ENCODE data around the gene RTN4R.
A peak's percentile ranks its signal among the peaks of the same experiment; 100 is the strongest.
"Not testable (repeated sequence)": the region's sequence is repeated elsewhere in the genome, so short reads cannot be mapped to it uniquely, and the experiment has no call there.

RTN4R gene

DNA sequence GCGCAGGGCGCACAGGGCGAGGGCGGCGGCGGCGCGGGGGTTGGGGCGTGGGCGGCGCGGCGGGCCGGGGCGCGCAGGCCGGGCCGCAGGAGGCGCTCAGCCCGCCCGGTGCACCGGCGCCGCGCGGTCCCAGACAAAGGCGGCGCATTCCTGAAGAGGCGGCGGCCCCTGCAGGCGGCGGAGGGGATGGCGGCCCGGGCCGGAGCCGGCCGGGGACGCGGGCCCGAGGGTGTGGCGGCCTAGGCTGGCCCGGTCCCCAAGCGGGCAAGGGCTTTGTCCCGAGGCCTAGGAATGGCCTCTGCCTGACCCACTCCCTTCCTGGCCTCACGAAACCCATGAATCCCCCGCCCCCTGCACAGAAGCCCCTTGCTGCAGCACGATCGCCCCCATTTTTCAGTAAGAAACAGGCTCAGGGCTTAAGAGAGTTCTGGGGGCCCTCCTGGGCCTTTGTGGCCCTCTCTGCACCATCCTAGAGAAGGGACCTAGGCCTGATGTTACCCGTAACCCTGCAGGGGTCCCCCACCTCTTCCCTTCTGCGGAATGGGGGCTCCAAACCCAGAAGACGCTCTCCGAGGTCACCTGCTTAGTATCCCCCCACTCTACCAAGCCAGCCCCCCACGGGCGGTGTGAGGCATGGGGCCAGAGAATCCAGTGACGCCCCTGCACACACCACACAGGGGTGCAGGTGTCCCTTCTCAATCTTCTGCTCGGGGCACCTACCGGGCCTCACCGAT is at the start of gene RTN4R:
Gene RTN4R, minus strand, starts transcription at position 40 of the 734 bp plus-strand sequence. CDS start 226 bp downstream, outside the sequence.
- peak; percentile 29 to 34 for DNase-seq

GRCh38 chr22:20317402-20318042 is 49.4 kb upstream of the RTN4R start:
- DNase-seq: peak in 1 of 2 experiments; percentile 8

GRCh38 chr22:20316844-20317401 is 48.8 kb upstream of the RTN4R start:
- no peak for DNase-seq

DNA sequence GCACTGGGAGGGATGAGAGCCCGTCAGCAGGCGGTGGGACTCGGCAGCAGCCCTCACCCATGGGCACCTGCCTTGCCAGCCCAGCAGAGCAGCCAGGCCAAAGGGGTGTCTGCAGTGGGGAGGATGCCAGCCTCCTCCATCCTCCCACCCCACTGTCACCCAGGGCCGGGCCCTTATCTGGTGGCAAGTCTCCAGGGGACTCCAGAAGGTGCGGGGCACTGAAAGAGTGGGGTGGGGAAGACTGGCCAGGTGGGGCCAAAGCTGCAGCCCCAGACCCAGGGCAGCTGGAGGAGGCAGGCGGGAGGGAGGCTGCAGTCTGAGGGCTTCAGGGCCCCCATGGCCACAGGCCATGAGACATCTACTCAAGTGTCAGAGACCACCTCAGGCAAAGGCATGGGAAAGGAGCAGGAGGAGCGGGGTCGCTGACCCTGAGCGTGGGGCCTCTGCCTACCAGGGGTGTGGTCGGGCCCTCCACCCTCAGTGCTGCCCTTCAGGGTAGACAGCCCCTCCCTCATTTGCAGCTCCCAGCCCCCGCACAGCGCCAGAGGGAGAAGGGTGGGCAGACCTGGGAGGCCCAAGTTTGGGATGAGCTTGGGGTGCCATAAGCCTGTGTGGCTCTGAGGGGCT is 48.2 kb upstream of the RTN4R start:
- DNase-seq: no peak

DNA sequence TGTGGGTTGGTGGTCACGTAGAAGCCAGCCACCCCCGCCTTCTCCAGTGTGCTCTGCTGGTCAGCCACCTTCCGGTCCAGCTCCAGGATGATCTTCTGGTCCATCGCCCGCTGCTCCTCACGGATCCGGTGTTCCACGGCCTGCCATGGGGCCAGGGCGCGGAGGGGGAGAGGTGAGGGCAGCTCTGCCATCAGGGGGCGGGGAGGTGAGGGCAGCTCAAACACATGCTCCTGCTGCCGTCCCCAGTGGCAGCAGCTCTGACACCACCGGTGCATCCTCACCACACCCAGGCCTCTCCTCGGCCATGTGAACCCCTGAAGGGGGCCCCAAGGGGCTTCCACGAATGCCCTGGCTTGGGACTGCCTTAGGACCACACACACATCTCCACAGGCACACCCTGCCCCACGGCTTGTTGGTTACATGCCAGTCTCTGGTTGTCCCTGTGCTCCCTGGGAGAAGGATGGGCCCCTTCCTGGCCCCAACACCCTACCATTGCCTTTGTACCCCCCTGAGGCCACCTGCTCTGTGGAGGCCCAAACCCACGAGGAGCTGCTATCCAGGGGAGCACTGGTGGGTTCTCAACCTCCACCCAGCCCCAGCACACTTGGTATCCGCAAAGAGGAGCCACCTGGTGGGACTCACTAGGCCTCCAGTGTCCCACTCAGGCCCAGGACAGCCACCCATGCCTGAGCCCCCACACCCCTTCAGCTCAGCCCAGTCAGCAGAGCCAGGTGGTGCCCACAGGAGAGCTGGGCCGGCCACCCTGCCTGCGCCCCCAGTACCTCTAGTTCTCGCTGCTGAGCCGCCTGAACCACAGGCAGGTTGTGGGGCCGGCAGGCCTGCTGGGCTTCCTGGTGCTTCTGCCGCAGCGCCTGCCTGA is 47.5 kb upstream of the RTN4R start:
- no peak for DNase-seq

- DNase-seq: not testable (repeated sequence)
Observed at GRCh38 chr22:20314741-20315336, 46.7 kb upstream of the RTN4R start.

DNA sequence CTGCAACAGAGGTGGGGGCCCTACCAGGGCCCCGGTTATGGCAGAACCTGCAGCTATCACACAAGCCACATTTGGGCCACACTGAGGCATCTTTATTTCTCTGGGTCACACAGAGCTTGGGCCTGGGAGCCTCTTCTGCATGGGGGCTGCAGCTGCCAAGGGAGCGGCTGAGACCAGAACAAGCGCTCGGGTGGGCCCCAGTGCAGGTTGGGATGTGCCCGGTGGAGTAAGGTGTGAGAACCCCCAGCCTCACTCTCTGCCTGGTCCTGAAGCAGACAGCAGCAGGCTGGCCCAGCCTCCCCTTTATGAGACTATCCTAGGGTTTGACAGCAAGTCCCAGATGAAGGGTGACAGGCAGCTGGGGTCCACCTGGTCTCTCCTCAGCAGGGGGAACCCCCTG is 46.1 kb upstream of the RTN4R start:
- DNase-seq: not testable (repeated sequence)

GRCh38 chr22:20313306-20314077 is 45.4 kb upstream of the RTN4R start:
- DNase-seq: not testable (repeated sequence)

DNA sequence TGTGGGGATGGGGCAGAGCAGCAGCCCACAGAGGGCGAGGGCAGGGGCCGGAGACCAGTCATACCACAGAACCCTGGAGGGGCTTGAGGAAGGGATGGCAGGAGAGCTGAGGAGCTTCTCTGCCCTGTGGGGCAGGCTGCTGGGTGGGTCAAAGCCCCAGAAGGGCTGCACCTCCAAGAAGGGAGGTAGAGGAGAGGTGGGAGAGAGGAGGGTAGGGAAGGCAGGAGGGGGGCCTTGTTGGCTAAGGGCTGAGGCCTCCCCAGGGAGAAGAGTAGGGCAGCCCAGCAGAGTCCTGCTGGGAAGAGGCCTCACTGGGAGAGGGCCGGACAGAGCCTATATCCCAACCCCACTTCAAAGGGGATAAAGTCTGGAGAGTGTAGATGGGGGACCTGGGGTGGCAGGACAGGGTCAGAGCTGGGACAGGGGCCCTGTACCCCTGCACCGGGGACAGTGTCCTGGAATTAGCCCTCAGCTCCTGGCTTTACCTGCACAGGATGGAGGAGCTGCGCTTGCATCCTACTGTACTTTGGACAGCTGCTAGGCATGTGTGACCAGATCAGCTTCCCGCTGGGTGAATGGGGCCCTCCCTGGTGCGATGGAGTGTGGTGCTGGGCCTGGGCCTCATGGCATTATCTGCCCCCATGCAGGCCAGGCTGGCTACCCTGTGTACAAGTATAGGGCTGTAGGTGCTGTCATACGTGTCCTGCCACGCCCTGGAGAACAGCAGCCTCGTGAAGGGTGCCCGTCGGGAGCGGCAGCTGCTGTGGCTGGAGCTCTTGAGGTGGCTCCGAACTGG is 44.5 kb upstream of the RTN4R start:
- DNase-seq: no peak

GRCh38 chr22:20311249-20312062 is 43.3 kb upstream of the RTN4R start:
- DNase-seq: not testable (repeated sequence)

- DNase-seq: not testable (repeated sequence)
Observed at GRCh38 chr22:20310773-20311172, 42.7 kb upstream of the RTN4R start.

DNA sequence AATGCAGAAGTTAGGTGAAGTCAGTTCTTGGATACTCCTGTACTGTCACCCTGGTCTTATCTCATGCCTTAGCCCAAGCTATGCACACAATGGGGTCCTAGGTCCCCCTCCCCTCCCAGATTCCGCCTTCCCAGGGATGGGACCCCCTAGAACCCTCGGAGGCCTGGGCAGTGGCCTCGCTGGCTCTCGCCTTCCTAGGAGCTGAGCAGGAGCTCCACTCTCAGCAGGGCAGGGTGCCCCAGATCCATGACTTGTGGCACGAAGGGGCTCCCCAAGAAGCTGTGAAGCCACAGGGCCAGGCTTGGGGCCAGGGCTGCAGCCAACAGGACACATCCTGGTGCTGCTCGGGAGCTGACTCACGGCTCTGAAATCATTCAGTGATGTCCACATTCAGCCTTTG is 42.1 kb upstream of the RTN4R start:
- not testable (repeated sequence) for DNase-seq

DNA sequence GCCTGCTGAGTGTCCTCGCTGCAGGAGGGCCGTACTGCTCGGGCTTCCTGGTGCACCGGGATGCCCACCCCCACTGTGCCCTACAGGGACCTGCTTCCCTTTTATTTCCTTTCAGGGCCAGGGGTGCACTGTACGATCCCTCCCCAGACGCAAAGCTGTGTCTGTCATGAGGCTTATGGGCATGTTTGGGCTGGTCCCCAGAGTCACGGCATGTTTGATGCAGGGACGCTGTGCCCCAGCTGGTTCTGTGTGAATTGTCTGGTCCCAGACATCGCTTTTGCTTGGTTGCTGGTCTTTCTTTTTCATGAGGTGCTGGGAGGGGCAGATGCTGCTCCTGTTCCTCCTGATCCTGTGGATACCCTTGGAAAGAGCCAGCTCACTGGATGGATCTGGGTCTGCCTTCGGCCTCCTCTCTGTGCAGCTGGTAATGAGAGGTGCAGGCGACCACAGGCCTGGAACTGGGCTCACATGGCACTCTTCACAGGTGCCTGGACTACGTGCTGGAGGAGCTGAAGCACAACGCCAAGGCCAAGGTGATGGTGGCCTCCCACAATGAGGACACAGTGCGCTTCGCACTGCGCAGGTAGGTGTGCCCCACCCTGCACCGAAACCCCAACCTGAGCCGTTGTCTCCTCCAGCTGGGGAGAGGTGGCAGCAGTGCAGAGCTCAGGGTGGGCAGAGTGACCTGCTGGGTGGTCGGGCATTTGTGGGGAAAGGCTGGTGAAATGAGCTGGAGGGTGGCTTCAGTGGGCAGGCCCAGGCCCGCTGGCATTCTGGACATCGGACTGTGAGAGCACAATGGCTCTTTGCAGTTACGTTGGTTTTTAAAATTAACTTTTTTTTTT is 40.9 kb upstream of the RTN4R start:
- not testable (repeated sequence) for DNase-seq

DNA sequence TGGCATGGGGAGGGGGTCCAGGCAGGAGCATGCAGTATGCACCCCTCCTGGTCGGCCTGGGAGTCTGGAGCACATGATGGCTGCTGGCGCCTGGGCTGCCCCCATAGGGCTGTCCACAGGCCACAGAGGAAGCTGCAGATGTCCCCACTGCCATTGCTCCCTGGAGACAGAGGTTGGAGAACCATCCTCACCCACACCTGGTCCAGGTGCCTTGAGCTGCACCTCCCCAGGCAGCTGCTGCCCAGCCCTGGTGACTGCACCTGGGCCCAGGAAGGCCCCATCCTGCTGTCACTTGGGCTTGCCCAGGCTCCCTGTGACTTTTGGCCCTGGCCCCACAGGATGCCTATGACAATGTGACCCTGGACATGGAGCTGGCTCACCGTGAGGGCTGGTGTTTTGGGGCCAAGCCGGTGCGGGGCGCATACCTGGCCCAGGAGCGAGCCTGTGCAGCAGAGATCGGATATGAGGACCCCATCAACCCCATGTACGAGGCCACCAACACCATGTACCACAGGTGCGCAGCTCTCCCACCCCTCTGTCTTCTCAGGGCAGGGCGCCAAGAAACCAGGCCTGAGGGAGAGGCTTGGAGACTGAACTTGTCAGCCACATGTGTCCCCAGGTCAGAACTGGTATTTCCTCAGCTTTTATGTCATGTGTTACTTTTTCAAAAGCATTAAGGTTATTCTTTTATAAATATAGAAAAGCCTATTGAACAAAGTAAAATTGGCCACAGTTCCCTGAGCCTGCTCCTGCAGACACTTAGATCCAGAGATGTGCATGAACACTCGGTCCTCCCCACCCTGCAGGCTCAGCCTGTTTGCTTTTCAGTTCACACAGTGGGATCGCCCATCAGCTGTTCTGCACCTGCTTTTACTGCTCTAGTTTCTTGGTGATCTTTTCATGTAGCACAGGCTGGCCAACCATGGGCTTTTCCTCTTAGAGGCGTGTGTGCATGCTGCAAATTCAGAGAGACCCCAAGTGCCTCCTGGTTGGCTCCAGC is 39.6 kb upstream of the RTN4R start:
- DNase-seq: not testable (repeated sequence)

GRCh38 chr22:20306646-20307447 is 38.7 kb upstream of the RTN4R start:
- DNase-seq: not testable (repeated sequence)

DNA sequence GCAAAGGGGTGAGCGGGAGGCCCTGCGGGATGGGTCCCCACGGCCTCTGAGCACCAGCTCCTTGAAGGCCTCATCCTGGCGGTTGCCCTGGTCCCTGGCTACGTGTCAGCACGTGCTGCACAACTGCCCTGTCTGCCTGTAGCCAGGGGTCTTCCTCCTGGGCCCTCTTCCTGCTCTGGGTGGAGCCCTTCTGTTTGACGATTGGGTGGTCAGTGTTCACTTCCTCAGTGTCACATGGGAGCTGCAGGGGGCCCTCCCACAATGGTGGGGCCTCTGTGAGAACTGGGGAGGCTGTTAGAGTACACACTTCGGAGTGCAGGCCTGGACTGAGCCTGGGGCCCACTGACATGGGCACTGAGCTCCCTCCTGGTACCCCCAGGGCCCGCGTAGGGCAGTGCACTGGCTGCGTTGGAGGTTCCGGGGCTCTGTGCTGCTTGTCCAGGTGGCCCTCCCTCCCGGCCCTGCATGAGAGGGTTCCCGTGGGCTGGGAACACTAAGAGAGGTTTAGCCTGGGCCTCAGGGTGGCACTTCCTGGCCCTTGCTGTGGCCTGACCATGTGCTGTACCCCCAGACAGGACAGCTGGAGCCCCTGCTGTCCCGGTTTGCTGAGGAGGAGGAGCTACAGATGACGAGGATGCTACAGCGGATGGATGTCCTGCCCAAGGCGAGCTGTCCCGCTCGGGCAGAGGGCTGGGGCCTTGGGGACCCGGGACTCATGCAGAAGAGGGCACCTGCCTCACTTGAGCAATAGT is 38.0 kb upstream of the RTN4R start:
- no peak for DNase-seq
